Measurements from ENCODE around the gene CUL5. TPM values are rescaled to one million over a fixed set of nuclear protein-coding genes. Genes with fewer than 3 reads are reported as not detected.

The CUL5 gene
- total and polyA plus RNA-seq, 2 of the 8 experiments (the other 6 are each of a cell fraction or from before 2014, with no cell fraction given) = 4.9 to 31.8 TPM

GRCh38 chr11:107999759-108000455 lies 8.8 kb upstream of the CUL5 start:
- Histone ChIP-seq H2BK5ac (ENCODE audit: low read depth, low read length) (no peak overlapping the region), H3K4me2 (ENCODE audit: insufficient read depth in 1 of 2, low read depth in 2 of 2, low read length in 2 of 2) (no peak overlapping the region), H2BK12ac (ENCODE audit: low read depth, low read length) (no peak overlapping the region; the same call in 1 of the 2 replicates), H4K8ac (ENCODE audit: extremely low read depth, insufficient read depth, low read length) (no peak overlapping the region), H4K91ac (replicated peaks; ENCODE audit: insufficient read length, low read length) (no peak overlapping the region), H3K56ac (replicated peaks; ENCODE audit: insufficient read length, low read depth, low read length) (no peak overlapping the region), H3K23me2 (ENCODE audit: low read depth, low read length) (no peaks in the 10 kb centered on the region), H2AFZ (ENCODE audit: low read length) (peak overlapping the region; percentile 76), H3K14ac (ENCODE audit: insufficient read length) (no peak overlapping the region), H3K27me3 (replicated peaks in 1 of 4; ENCODE audit: control insufficient read depth in 3 of 4, extremely low read depth in 1 of 4, insufficient read depth in 3 of 4, low read length in 3 of 4) (no peaks in the 10 kb centered on the region), H2BK15ac (ENCODE audit: low read length) (no peak overlapping the region), H3K23ac (ENCODE audit: insufficient read length) (no peak overlapping the region), H3K9ac (replicated peaks in 1 of 4; ENCODE audit: extremely low read depth in 1 of 4, low read depth in 3 of 4, low read length in 3 of 4) (no peak overlapping the region), H3K27ac (ENCODE audit: low read depth, low read length) (no peak overlapping the region), H3K4ac (replicated peaks; ENCODE audit: insufficient read length, low read depth, low read length) (no peak overlapping the region), H2AK5ac (ENCODE audit: low read depth, low read length) (no peak overlapping the region), H3K4me3 (ENCODE audit: extremely low read depth in 1 of 4, insufficient read depth in 2 of 4, low read depth in 3 of 4, low read length in 4 of 4) (no peak overlapping the region), H3K18ac (ENCODE audit: extremely low read depth, low read length) (no peak overlapping the region), H4K20me1 (replicated peaks in 1 of 2; ENCODE audit: control insufficient read depth in 1 of 2, insufficient read depth in 2 of 2, low read length in 2 of 2) (no peaks in the 10 kb centered on the region), H3K36me3 (ENCODE audit: control insufficient read depth in 2 of 4, insufficient read depth in 4 of 4, low read length in 3 of 4) (no peaks in the 10 kb centered on the region), H3K9me3 (ENCODE audit: insufficient read depth in 2 of 2, low read depth in 1 of 2, low read length in 1 of 2) (no peaks in the 10 kb centered on the region), H4K5ac (ENCODE audit: insufficient read length, low read depth, low read length) (no peak overlapping the region), H2BK20ac (ENCODE audit: low read length) (no peak overlapping the region), H2BK120ac (replicated peaks; ENCODE audit: low read depth, low read length) (no peak overlapping the region), H3K4me1 (replicated peaks in 1 of 4; ENCODE audit: control insufficient read depth in 3 of 4, insufficient read depth in 4 of 4, low read length in 3 of 4) (no peaks in the 10 kb centered on the region), H3K79me2 (ENCODE audit: control insufficient read depth in 1 of 2, insufficient read depth in 2 of 2, low read length in 2 of 2) (no peaks in the 10 kb centered on the region), H3K79me1 (ENCODE audit: low read depth, low read length) (no peaks in the 10 kb centered on the region)
- 45% methylated on average over 6 of the region's 6 CpGs; no CpG with 5 or more reads in 1 of the 2 experiments for WGBS, 2 experiments (ENCODE audit: extremely low coverage in 1 of 2, insufficient coverage in 1 of 2, insufficient read length in 1 of 2, insufficient replicate concordance in 2 of 2, low coverage in 1 of 2, low lambda C conversion rate in 2 of 2, missing lambda C conversion rate in 1 of 2)
- FAIRE-seq (peak; percentile 97), DNase-seq (ENCODE audit: low read depth in 1 of 2, low spot score in 2 of 2) (peak; percentile 59 to 72)
- POLR2A ChIA-PET (ENCODE audit: partially characterized antibody) = interaction anchor here (0.5 to 1.2 kb wide), 4 partner anchors 9 to 151 kb away, joined by 3 to 11 read pairs (median 3); partner anchors contain the start of gene CUL5
- TF ChIP-seq RAD21 (IDR thresholded peaks at IDR 0.05 in 1 of 2, conservative IDR thresholded peaks at IDR 0.05 in 1 of 2; ENCODE audit: low read depth in 2 of 2, low read length in 2 of 2) (peak; percentile 89 to 93), CHD1 (IDR thresholded peaks at IDR 0.05; ENCODE audit: low read depth, low read length) (no peak), JUND (IDR thresholded peaks at IDR 0.05; ENCODE audit: low read length) (0 out of 2 replicates have a peak, but pooled peaks have one; percentile 23)
- TF ChIP-seq, protein P1, sequence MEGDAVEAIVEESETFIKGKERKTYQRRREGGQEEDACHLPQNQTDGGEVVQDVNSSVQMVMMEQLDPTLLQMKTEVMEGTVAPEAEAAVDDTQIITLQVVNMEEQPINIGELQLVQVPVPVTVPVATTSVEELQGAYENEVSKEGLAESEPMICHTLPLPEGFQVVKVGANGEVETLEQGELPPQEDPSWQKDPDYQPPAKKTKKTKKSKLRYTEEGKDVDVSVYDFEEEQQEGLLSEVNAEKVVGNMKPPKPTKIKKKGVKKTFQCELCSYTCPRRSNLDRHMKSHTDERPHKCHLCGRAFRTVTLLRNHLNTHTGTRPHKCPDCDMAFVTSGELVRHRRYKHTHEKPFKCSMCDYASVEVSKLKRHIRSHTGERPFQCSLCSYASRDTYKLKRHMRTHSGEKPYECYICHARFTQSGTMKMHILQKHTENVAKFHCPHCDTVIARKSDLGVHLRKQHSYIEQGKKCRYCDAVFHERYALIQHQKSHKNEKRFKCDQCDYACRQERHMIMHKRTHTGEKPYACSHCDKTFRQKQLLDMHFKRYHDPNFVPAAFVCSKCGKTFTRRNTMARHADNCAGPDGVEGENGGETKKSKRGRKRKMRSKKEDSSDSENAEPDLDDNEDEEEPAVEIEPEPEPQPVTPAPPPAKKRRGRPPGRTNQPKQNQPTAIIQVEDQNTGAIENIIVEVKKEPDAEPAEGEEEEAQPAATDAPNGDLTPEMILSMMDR (IDR thresholded peaks at IDR 0.05; ENCODE audit: control extremely low read depth in 1 of 3, insufficient read depth in 1 of 3, low read depth in 1 of 3, low read length in 3 of 3) = peak; percentile 64 to 99 (median 90)
- CTCF ChIA-PET (ENCODE audit: partially characterized antibody) = interaction anchor here (0.8 to 3.1 kb wide), 30 partner anchors 8 to 195 kb away, joined by 3 to 29 read pairs (median 3); partner anchors contain the start of gene CUL5
